Fibroblast of lung (primary cell): ENCODE measurements around the gene CHST13. TPM values are rescaled to one million over a fixed set of nuclear protein-coding genes. Genes with fewer than 3 reads are reported as not detected.

ENCODE experiments used
- DNase-seq, 2 donors: peaks; one replicate each; pipeline versions ENCODE4 v3.0.0 to v3.0.0-alpha.2; 2010; ENCODE audit warnings: low read depth in 2 of 2
- H2AFZ ChIP-seq: 2 replicates; pipeline ENCODE4 v1.5.1; 2012; ENCODE audit warnings: low read length, control low read depth, inconsistent platforms
- H3K27ac ChIP-seq: 2 replicates; pipeline ENCODE4 v1.5.1; 2011; ENCODE audit warnings: low read length, control low read depth; ENCODE audit not compliant: insufficient read depth
- H3K27me3 ChIP-seq: 2 replicates; pipeline ENCODE4 v1.5.1; 2011; ENCODE audit warnings: mild to moderate bottlenecking, low read length; ENCODE audit not compliant: control insufficient read depth, insufficient read depth
- H3K36me3 ChIP-seq: 2 replicates; pipeline ENCODE4 v1.5.1; 2011; ENCODE audit warnings: low read length; ENCODE audit not compliant: control insufficient read depth, insufficient read depth
- H3K4me1 ChIP-seq: 2 replicates; pipeline ENCODE4 v1.5.1; 2011; ENCODE audit warnings: low read length; ENCODE audit not compliant: control insufficient read depth, insufficient read depth; ENCODE audit errors: extremely low read depth
- H3K4me2 ChIP-seq: 2 replicates; pipeline ENCODE4 v1.5.1; 2011; ENCODE audit warnings: low read length, control low read depth; ENCODE audit not compliant: insufficient read depth; ENCODE audit errors: extremely low read depth
- H3K4me3 ChIP-seq, 4 experiments: fragments of 200-600 bp in 1 of 4; sonication (generic) in 1 of 4; replicated peaks in 1 of 4; 2 replicates each; pipeline ENCODE4 v1.5.1; 2011 to 2016; ENCODE audit warnings: low read length in 4 of 4, low read depth in 3 of 4, mild to moderate bottlenecking in 3 of 4, control low read depth in 2 of 4, inconsistent platforms in 1 of 4, mixed read lengths in 1 of 4; ENCODE audit not compliant: insufficient read depth in 1 of 4; ENCODE audit errors: control extremely low read depth in 1 of 4
- H3K79me2 ChIP-seq: 2 replicates; pipeline ENCODE4 v1.5.1; 2012; ENCODE audit warnings: mild to moderate bottlenecking, low read length, inconsistent platforms; ENCODE audit not compliant: control insufficient read depth, insufficient read depth
- H3K9ac ChIP-seq: 2 replicates; pipeline ENCODE4 v1.5.1; 2011; ENCODE audit warnings: mild to moderate bottlenecking, low read length, control low read depth; ENCODE audit not compliant: insufficient read depth
- H3K9me3 ChIP-seq: 2 replicates; pipeline ENCODE4 v1.5.1; 2012; ENCODE audit warnings: low read depth, low read length; ENCODE audit not compliant: control insufficient read depth, insufficient read depth
- H4K20me1 ChIP-seq: 2 replicates; pipeline ENCODE4 v1.5.1; 2011; ENCODE audit warnings: low read length; ENCODE audit not compliant: control insufficient read depth, insufficient read depth; ENCODE audit errors: extremely low read depth
- EZH2 ChIP-seq: IDR thresholded peaks from 2 replicates; pipeline ENCODE4 v1.5.1; 2012; ENCODE audit warnings: low read length, control low read depth, mild to moderate bottlenecking; ENCODE audit errors: missing control alignments
- polyA plus RNA-seq, 2 donors: library from polyadenylated mRNA; depleted of rRNA in 1 of 2; stranded (reverse) in 1 of 2; unstranded in 1 of 2; fragments of >200 nt; gene quantifications; 2 replicates each; pipeline ENCODE4 v1.2.1, GENCODE V29; 2011 to 2012; ENCODE audit warnings: missing spikeins in 1 of 2
- total RNA-seq: library from RNA; depleted of rRNA; stranded (reverse); fragments of >200 nt; gene quantifications from 2 replicates; pipeline ENCODE4 v1.2.1, GENCODE V29; 2014
- TF ChIP-seq, protein P1 (sequence below), 2 donors: IDR thresholded peaks in 1 of 2; conservative IDR thresholded peaks in 1 of 2; 1 replicate in 1 of 2; 2 replicates in 1 of 2; pipeline ENCODE4 v1.5.1; 2011 to 2012; ENCODE audit warnings: low read length in 2 of 2, control low read depth in 1 of 2, inconsistent platforms in 1 of 2, low read depth in 1 of 2, mild to moderate bottlenecking in 1 of 2

CHST13 gene
- total and polyA plus RNA-seq, 2 donors (not counting 1 experiment from before 2014, with no cell fraction given), result under 0.01 TPM; not detected in 1

DNA sequence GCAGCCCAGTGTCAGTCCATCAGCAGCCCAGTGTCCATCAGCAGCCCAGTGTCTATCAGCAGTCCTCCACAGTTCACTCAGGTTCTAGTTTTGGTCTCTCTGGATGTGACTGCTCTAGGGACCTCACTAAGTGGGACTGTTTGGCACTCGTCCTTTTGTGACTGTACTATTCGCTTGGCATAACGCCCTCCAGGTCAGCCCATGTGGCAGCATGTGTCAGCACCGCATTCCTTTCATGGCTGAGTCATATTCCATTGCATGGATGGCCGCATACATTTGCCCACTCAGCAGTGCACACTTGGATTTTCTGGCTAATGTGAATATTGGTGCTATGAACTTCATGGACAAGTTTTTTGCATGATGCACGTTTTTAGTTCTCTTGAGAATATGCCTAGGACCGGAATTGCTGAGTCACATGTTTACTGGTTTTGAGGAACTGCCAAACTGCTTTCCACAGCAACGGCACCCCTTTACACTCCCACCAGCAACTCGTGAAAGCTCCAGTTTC lies 16.4 kb downstream of the CHST13 start:
- Histone ChIP-seq H3K4me2 (peak overlapping the region; percentile 56), H3K79me2 (no peaks in the 10 kb centered on the region), H4K20me1 (no peaks in the 10 kb centered on the region), H2AFZ (no peak overlapping the region), H3K36me3 (no peaks in the 10 kb centered on the region), H3K9me3 (no peaks in the 10 kb centered on the region), H3K27me3 (peaks cover 14% of the 10 kb centered on the region), H3K4me1 (peaks cover 15% of the 10 kb centered on the region), H3K9ac (peak overlapping the region; percentile 20), H3K27ac (peak overlapping the region; percentile 37), H3K4me3 (no peak overlapping the region)
- TF ChIP-seq, protein P1, sequence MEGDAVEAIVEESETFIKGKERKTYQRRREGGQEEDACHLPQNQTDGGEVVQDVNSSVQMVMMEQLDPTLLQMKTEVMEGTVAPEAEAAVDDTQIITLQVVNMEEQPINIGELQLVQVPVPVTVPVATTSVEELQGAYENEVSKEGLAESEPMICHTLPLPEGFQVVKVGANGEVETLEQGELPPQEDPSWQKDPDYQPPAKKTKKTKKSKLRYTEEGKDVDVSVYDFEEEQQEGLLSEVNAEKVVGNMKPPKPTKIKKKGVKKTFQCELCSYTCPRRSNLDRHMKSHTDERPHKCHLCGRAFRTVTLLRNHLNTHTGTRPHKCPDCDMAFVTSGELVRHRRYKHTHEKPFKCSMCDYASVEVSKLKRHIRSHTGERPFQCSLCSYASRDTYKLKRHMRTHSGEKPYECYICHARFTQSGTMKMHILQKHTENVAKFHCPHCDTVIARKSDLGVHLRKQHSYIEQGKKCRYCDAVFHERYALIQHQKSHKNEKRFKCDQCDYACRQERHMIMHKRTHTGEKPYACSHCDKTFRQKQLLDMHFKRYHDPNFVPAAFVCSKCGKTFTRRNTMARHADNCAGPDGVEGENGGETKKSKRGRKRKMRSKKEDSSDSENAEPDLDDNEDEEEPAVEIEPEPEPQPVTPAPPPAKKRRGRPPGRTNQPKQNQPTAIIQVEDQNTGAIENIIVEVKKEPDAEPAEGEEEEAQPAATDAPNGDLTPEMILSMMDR (conservative IDR thresholded peaks at IDR 0.05 in 1 of 2, IDR thresholded peaks at IDR 0.05 in 1 of 2; ENCODE audit: low read depth in 1 of 2, low read length in 2 of 2), result no peak
- no peak for TF ChIP-seq EZH2
- peak; percentile 89 to 90 for DNase-seq

DNA sequence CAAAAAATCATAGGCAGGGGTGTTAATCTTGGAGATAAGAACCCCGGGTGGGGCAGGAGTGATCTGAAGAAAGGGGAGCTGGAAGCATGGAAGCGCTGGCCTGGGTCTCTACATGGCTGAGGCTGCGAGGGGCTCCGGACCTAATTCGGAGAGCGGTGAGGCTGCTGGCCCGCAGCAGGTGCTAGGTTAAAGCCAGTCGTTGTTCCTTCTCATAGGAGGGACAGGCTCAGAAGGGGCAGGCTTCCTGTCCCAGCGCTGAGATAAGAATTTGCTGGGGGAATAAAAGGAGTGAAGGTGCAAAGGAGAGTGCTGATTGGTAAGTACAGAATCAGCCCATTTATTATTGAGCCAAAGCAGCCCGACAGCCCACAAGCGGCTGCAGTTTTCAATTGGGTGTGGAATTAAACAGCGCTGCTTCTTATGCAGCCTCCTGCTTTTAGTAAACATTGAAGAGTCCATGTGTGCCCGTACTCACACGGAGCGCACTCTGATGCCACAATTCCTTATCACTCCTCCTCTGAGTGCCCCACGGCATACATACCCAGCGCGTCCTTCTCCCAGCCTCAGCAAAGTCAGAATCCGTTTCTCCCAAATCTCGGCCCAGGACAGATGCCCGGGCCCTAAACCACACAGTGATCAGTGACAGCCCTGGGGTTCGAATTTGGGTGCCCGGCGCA lies 17.1 kb downstream of the CHST13 start:
- H4K20me1 ChIP-seq, result no peaks in the 10 kb centered on the region
- H3K4me3 ChIP-seq, result no peak overlapping the region
- peaks cover 8% of the 10 kb centered on the region for H3K27me3 ChIP-seq
- H3K79me2 ChIP-seq, result no peaks in the 10 kb centered on the region
- peak overlapping the region; percentile 37 for H3K27ac ChIP-seq
- peak overlapping the region; percentile 34 for H3K4me2 ChIP-seq
- TF ChIP-seq, protein P1 (conservative IDR thresholded peaks at IDR 0.05 in 1 of 2, IDR thresholded peaks at IDR 0.05 in 1 of 2; ENCODE audit: low read depth in 1 of 2, low read length in 2 of 2), result no peak
- TF ChIP-seq EZH2, result no peak
- H3K4me1 ChIP-seq, result peaks cover 15% of the 10 kb centered on the region
- peak overlapping the region; percentile 10 for H2AFZ ChIP-seq
- no peak overlapping the region for H3K9ac ChIP-seq
- H3K36me3 ChIP-seq, result no peaks in the 10 kb centered on the region
- no peak for DNase-seq
- H3K9me3 ChIP-seq, result no peaks in the 10 kb centered on the region

DNA sequence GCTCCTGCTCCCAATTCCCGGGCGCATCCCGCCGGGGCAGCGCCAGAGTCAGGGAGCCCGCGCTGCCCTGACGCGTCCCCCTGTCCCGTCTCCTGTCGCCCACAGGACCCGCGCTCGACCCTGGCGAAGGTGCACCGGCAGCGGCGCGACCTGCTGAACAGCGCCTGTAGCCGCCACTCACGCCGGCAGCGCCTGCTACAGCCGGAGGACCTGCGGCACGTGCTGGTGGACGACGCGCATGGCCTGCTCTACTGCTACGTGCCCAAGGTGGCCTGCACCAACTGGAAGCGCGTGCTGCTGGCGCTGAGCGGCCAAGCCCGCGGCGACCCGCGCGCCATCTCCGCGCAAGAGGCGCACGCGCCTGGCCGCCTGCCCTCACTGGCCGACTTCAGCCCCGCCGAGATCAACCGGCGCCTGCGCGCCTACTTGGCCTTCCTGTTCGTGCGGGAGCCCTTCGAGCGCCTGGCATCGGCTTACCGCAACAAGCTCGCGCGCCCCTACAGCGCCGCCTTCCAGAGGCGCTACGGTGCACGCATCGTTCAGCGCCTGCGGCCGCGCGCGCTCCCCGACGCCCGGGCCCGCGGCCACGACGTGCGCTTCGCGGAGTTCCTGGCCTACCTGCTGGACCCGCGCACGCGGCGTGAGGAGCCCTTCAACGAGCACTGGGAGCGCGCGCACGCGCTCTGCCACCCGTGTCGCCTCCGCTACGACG lies 17.8 kb downstream of the CHST13 start:
- H4K20me1 ChIP-seq, result no peaks in the 10 kb centered on the region
- peaks cover 8% of the 10 kb centered on the region for H3K27me3 ChIP-seq
- H3K4me1 ChIP-seq, result peaks cover 15% of the 10 kb centered on the region
- no peak for DNase-seq
- H3K4me2 ChIP-seq, result peak overlapping the region; percentile 23
- H3K9me3 ChIP-seq, result no peaks in the 10 kb centered on the region
- peak; percentile 32 for TF ChIP-seq EZH2
- TF ChIP-seq, protein P1 (conservative IDR thresholded peaks at IDR 0.05 in 1 of 2, IDR thresholded peaks at IDR 0.05 in 1 of 2; ENCODE audit: low read depth in 1 of 2, low read length in 2 of 2), result no peak
- H2AFZ ChIP-seq, result no peak overlapping the region
- no peak overlapping the region for H3K9ac ChIP-seq
- H3K27ac ChIP-seq, result no peak overlapping the region
- no peak overlapping the region for H3K4me3 ChIP-seq
- no peaks in the 10 kb centered on the region for H3K36me3 ChIP-seq
- no peaks in the 10 kb centered on the region for H3K79me2 ChIP-seq
